ENCODE results near the gene PCMTD2.

The PCMTD2 gene

DNA sequence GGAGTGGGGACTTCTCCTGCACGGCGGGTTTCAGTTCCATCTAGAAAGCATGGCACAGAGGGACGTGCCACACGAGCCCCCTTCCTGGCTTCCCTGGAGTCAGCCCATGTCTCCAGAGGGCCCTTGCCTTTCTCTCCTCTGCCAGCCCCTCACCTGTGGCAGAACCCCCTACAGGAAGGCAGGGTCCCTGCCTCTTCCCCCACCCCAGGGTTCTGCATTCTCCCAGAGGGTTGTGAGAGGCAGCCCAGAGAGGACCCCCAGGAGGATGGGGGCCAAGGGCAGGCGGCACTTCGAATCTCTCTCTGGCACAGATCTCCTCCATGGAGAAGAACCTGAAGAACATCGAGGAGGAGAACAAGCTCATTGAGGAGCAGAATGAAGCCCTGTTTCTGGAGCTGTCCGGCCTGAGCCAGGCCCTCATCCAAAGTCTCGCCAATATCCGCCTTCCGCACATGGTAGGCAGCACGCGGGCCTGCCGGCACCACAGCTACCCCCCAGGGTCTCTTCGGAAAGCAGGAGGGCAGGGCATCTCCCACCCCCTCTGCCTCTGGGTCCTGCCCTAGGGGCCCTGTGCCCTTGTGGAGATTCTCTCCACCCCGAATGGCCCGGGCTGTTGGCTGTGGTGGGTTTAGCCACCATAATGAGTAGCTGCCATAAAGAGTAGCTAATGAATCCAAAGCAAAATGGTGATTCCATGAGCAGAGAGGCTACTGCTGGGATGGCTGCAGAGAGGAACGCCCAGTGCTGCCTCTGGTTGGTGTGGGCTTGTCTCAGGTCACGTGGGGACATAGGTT is 15.9 kb upstream of the PCMTD2 start:
- DNase-seq = no peak

DNA sequence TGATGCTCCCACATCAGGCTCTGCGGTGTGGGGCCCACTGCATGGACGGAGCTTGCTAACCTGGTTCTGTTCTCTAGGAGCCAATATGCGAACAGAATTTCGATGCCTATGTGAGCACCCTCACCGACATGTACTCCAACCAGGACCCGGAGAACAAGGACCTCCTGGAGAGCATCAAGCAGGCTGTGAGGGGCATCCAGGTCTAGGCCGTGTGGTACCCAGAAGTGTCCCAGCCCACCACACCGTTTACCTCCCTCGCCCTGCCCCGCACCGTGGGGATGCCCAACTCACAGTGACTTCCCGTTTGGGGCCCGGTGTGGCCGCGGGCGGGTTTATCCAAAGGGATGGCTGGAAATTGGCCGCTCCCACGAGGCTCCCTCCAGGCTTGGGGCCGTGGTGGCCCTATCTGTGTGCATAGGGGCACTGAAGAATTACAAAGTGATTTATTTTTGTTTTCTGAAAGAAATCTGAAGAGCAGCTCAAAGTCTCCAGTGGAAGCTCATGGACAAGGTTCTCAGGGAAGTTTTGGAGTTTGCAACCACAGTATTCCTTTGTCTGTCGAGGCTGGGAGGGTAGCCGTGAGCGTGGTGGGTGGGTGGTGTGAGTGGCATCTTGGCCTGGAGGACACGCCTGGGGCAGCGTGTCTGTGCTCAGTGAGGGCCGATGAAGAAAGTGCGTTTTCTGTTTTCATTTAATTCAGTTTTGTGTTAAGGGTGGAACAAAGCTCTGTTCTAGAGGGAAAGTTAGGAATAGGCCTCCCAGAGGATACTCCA is 15.1 kb upstream of the PCMTD2 start:
- DNase-seq = no peak

DNA sequence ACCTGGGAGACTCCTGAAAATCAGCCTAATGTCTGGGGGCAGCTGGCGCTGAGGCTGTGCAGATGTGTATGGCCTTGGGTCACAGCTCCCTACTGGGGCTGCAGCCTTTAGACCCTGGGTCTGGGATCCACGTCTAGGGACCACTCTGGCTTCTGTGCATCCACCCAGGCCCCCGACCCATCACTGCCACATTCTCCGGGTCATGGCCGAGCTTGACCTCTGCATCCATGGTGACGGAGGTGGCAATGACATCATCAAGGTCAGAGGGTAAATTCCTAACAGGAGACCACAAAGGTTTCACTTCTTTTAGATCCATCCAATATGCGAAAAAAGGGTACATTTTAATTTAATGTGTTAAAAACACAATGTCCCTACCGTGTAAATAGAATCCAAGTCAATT is 14.5 kb upstream of the PCMTD2 start:
- no peak for DNase-seq

DNA sequence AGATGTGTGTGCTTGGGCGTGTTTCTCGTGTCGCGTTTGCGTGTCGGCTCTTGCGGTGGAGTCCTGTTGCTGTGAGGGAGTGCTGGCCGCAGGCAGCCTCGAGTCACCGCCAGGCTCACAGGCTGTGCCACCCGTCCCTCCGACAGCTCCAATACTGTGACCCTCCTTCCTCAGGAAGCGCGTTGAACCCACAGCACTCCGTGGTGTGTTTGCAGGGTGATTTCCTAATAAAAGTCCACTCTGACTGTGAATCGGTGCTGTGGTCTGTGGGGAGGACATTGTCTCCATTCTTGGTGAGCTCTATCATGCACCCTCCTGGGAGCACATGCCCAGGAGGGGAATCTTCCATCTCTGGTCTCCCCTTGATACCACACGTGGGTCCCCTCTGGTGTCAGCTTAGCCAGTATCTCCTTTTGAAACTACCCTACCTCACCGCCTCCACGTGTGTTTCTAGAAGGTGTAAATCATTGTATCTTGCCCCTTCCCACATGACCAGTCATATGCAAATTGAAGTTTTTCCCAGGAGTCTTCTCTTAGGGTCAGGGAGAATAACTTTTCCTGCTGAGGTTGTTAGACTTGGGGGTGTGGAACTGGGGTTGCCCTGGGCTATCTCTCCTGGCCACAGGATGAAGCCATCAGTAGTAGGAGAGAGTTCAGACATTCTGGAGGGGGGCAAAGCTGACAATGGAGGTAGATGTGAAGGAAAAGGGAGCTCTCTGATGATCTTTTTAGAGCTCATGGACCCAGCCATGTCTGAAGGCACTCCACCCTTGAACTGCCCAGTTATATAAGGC is 13.3 kb upstream of the PCMTD2 start:
- DNase-seq = no peak

DNA sequence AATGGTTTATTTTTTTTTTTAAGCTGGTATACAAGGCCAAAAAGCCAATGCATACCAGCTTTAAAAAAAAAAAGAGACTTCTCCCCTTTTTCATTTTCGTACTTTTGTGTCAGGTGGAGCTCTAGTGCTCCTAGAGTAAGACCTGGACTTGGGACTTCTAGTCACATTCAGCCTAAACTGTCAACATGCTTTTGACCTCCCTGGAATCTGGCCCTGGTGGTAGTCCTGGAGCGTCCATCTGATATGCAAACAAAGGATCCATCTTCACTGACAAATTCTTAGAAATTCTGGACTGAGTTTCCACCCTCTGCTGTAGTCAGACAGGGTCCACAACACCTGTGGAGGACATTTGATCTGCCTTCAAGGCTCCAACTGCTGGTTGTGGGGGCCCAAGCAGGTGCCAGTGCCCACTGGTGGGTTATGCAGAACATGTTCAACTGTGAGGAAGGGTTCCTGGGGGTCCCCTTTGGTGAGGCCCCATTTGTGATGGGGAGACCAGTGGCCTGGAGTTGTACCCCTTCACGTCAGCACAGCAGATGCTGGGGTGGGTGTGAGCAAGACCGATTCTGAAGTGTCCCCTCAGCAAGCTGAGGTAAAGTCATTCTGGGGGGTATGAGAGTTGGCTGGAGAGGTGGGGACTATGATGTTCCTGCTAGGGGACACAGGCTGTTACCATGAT is 12.6 kb upstream of the PCMTD2 start:
- no peak for DNase-seq

DNA sequence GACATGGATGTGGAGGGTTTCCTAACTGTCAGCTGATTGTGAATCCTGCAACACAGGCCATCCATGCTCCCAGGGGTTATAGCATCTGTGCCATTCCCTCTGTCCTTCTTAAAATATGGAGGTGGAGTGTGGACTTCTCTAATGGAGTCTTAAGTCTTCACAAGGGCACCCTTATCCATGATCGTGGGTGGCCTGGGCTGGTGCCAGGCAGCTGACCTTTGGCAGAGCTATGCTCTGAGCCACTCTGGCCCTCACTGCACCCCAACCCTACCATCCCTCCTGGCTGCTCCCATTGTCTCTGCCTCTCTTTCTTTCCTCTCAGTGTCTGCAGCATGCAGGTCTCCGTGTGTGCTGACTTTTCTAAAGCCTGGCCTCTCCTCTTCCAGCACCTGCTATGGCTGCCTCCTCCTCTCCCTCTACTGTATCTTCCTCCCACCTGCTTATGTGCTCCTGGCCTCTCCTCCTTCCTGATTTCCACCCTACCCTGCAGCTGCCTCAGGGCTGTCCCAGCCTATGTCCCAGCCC is 11.2 kb upstream of the PCMTD2 start:
- DNase-seq = no peak

DNA sequence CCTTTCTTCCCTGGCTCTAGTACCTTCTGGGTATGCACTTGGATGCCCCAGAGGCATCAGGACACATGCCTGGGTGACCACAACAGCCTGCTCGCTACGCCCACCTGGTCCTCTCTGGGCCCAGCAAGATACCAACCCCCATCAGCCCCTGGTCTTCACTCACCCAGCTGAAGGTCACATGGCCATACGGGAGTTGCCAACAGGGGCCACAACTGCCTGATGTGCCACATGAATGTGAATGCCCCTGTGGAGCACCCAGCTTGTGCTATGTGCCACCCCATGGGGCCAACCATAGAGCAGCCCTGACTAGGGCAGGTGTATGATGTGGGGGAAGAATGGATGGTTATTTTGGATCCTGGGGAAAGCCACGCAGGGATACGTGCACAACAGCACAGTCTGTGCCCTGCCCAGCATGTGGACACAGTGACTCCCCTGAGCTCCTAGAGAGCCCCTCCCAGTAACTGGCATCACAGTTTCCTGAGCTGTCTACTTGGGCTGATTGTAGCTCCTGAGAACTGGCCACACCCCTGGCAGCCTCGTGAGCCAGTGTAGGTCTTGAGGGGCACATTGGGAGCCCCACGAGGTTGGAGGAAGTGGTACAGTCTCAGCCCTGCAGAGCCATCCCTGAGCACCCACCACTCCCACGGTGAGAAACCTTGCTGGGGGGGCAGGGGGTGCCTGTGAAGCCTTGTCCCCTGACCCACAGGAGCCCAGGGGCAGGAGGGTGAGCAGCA is 10.5 kb upstream of the PCMTD2 start:
- no peak for DNase-seq

DNA sequence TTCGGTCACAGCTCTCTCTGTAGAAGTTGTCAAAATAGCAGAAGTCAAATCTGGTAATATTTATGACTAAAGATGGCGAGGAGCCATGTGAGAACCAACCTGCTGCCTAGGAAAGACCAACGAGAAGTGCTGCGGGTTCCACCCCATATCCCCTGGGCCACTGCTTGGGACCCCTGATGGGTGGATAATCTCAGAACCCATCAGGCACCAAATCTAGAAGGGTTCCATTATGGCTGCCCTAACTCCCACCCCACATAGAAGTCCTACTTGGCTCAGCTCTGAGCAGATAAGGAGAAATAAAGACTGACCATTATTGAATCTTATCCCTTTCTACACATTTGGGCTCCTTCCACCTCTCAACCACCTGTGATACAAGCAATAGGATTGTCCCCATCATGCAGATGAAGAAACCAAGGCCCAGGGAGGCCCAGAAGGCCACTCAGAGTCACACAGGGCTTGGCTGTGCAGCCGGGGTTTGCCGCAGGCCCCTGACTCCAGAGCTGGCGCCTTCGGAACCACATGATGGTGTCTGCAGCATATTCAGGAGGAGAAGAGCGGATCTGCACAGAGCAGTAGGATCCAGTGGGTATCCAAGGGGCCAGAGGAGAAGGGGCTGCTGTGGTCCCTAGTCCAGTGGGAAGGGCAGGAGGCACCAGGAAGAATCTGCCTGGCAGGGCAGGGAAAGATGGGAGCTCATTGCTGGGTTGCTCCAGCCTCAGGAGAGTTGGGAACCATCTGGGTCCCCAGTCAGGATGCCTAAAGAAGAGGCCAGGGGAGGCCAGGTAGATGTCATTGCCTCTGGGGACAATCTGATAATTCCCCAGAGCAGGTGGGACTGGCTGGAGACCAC is 9.6 kb upstream of the PCMTD2 start:
- DNase-seq = no peak

DNA sequence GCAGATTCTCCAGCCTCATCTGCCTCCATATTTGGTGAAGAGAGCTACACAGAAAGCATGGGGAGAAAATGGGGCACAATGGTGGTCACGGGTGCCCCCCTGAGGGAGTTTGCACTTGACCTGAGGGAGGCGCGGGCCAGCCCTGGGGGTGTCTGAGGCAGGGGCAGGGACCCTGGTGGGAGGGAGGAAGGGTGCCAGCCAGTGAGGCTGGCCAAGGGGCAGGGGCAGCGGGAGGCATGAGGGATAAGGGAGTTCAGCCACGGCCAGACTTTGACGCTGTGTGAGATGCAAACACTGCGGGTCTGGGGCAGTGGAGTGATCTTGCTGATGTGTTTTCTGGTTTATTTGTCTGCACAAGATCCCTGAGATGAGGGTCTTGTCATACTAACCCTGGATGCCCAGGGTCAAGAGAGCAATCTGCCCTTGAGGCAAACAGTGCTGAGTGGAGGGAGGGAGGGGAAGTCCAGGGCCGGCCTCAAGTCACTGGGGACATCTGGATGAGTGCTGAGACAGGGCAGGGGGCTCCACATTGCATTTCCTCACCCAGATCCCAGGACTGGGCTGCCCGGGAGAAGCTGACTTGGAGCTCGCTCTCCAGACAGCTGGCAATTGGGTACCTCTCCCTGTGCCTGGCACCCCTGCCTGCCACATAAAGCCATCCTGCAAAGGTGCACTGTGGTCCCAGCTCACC is 8.8 kb upstream of the PCMTD2 start:
- no peak for DNase-seq

DNA sequence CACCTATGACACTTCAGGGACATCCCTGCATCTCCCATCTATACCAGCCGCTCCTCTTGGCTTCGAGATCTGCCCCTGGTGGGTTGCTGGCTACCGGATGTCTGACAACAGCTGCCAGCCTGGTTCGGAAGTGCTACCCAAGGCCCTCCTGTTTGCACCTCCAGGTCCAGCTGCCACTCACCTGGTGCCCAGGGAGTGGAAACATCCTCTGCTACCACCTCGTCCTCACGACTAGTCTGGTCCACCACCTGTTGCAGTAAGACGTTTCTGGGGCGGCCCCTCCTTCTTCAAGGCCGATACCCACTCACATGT is 8.3 kb upstream of the PCMTD2 start:
- peak; percentile 25 for DNase-seq

DNA sequence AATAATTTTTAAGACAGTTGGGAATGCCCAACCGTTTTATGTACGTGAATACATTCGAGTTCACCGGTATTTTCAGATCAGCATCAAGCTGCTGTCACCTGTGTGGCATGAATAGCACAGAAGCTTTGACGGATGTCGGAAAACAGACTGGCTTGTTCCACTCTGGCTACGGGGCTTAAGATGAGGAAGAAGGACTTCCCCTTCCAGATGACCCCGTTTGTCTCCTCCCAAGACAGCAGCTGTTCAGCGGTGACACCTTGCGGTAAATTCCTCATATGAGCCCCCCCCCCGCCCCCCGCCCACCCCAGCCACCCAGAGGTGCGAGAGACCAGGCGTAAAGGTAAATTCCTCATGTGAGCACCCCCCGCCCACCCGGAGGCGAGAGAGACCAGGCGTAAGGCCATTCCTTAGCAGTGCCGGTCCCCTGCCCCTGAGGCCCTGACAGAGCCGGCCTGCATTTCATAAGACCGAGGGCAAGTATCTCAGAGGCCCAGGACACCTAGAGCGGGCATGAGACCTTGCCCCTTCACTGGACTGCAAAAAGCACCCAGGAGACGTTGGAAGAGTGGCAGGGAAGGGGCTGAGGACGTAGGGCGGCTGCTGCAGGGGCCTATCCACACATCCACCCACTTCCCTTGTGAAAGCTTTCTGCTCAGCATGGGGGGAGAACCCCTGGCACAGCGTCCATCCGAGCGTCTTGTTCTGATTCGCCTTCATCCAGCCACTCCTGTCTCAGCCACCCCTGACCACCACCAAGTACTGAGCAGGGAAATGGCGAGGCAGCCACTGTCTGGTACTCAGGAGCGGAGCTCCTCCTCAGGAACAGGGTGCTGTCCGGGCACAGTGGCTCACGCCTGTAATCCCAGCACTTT is 7.3 kb upstream of the PCMTD2 start:
- peak; percentile 52 for DNase-seq

DNA sequence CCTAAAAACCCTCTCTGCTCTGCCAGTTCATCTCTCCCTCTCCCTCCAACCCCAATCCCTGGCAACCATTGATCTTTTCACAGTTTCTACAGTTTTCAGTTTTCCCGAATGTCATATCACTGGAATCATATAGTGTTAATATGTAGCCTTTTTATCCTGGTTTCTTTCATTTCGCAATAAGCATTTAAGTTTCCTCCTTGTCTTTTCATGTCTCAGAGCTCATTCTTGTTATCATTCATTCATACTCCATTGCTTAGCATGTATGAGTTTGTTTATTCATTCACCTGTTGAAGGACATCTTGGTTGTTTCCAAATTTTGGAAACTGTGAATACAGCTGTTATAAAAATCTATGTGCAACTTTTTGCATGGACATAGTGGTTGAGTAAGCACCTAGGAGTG is 5.5 kb upstream of the PCMTD2 start:
- DNase-seq = no peak

DNA sequence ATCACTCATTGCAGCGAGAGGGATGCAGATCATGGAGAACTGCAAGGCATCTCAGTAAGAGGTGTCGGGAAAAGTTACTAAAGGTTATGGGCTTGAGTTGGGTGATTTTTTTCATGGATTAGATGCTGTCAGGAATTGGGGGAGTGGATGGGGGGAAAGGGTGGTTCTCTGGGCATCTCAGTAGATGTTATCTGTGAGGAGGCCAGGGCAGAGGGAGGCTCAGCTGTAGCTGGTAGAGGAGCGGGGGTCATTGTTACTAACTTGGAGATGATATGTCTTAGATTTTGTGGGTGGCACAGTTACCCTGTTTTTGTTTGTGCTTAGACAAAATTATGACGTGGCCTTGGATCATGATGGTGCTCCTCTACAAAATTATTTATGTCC is 2.6 kb upstream of the PCMTD2 start:
- no peak for DNase-seq

DNA sequence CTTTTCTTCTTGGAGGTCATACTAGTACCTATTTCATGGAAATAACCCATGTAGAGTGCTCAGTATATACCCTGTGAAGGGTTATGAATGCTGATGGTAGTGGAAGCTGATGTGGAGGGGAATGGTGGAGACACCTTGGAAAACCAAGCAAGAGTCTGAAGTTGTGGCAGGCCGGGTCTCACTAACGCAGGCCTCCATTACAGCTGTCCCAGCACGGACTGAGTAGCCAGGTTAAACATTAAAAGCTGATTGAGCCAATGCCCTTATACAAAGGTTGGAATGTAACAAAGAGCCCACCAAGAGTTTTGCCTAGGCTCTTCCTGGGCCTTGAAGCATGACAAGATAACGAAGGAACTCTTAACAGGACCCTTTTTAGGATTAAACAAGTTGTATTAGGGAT is 2.1 kb upstream of the PCMTD2 start:
- no peak for DNase-seq

DNA sequence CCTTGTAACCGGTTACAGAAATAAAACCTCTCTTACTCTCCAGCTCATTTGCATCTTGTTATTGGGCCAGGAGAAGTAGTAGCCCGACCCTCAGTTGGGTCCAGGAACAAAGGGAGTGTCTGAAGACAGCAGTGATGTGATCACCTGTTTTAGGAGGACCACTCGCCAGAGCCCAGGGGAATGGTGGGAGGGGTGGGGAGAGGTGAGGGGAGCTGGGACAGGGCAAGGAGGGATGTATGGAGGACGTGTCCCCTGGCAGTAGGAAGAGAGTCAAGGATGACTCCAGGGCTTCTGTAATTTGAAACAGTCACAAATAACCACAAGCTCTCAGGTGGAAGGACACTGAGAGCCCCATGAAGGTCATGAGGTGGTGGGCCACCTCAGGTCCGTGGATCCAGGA is 1.4 kb upstream of the PCMTD2 start:
- no peak for DNase-seq

DNA sequence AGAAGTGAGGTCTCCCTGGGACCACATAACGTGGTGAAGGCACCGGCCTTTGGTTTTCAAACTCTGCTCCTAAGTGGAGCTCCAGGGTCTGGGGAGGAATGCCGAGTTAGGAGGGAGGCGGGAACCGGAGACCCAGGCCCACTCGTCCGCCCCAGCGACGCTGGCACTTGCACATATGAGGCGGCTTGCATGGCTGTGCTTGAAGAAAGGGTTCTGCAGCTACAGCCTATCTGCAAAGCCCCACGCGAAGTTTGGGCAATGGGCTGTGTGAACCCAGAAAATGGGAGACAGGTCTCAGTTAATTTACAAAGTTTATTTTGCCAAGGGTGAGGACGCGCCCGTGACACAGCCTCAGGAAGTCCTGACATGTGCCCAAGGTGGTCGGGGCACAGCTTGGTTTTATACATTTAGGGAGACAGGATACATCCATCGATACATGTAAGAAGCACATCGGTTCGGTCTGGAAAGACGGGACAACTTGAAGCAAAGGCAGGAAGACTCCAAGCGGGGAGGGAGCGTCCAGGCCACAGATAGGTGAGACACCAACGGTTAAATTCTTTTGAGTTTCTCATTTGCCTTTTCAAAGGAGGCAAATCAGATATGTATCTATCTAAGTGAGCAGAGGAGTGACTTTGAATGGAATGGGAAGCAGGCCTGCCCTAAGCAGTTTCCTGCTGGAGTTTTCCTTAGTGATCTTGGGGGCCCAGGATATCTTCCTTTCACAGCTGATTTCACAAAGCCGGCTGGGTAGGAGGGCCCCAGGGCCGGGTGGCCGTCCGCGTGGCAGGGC is 782 bp upstream of the PCMTD2 start:
- DNase-seq = peak; percentile 53

DNA sequence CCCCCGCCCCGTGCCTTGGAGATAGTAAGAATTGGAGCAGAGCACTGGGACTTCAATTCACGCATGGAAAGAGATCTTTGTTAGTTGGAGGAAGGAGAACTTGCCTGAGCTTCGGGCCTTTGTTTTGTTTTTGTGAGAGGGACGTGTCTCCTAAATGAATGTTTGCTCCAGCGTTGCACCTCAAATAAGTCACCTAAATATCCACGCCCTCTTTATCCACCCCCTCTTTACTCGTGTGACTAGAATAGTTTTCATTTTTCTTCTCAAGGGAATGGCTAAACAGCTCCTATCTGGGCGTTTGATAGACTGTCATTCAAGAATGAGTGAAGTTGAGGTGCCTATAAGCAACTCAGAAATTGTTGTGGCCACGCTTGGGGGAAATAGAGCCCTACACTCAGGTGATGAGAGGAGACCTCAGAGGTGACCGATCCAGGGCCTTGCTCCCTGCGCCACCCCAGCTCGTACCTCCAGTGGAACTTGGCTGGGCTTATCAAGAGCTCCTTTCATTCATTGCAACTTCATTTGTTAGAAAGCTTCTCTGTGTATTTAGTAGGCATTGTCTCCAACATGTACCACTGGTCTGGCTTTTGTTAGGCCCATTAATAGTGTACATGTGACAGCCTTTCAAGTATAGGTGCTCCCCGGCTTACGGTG is 861 bp downstream of the PCMTD2 start:
- no peak for DNase-seq

DNA sequence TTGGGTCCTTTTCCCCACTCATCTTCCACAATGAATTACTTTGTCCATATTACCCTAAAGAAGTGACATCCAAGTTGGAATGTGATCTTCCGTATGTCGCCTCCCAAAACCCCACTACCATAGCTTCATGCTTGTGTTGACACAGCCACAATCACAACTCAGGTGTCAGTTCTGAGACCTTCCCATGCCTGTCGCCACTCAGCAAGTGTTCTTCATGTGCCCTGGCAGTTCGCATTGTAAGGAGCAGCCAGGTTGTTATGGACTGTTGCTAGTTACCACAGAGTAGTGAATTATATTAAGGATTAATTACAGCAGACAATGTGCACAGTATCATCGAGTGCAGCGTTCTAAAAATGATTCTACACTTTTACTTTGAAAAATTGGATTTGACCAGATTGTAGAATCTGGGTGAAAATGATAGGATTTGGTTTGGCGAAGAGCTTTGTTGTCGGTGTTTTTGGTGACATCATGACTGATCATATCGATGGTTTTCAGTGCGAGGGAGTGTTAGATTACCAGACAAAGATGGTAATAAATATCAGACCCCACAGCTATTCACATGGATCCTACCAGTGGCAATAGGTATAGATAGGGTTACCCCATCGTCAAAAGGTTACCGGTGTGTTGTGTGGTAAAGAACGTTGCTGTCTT is 1.7 kb downstream of the PCMTD2 start:
- DNase-seq = no peak
